HG03520 (cell line): ENCODE results near the gene PPP3CA.

Experiments
- ATAC-seq: cut with Tn5 transposase; IDR thresholded peaks from one replicate; pipeline ENCODE4 v1.9.1; 2021; ENCODE audit warnings: mild to moderate bottlenecking, moderate library complexity; ENCODE audit not compliant: unreplicated experiment

The PPP3CA gene

GRCh38 chr4:101289306-101289705 lies 58.0 kb downstream of the PPP3CA start:
- no peak for ATAC-seq

- ATAC-seq: no peak
Observed at GRCh38 chr4:101288365-101289145, 58.8 kb downstream of the PPP3CA start.

- no peak for ATAC-seq
Observed at GRCh38 chr4:101287324-101287723, 60.0 kb downstream of the PPP3CA start.

GRCh38 chr4:101286663-101287062 lies 60.7 kb downstream of the PPP3CA start:
- ATAC-seq: no peak

- no peak for ATAC-seq
Observed at GRCh38 chr4:101285985-101286384, 61.3 kb downstream of the PPP3CA start.

GRCh38 chr4:101284546-101284945 lies 62.8 kb downstream of the PPP3CA start:
- ATAC-seq: no peak

- no peak for ATAC-seq
Observed at GRCh38 chr4:101283434-101283833, 63.9 kb downstream of the PPP3CA start.

GRCh38 chr4:101282076-101282844 lies 65.1 kb downstream of the PPP3CA start:
- ATAC-seq: no peak

GRCh38 chr4:101280866-101281600 lies 66.3 kb downstream of the PPP3CA start:
- no peak for ATAC-seq

- ATAC-seq: no peak
Observed at GRCh38 chr4:101279377-101279871, 67.9 kb downstream of the PPP3CA start.

- no peak for ATAC-seq
Observed at GRCh38 chr4:101277671-101278070, 69.7 kb downstream of the PPP3CA start.

- ATAC-seq: no peak
Observed at GRCh38 chr4:101276661-101277060, 70.7 kb downstream of the PPP3CA start.

GRCh38 chr4:101274888-101275752 lies 72.2 kb downstream of the PPP3CA start:
- no peak for ATAC-seq

- no peak for ATAC-seq
Observed at GRCh38 chr4:101271516-101271915, 75.8 kb downstream of the PPP3CA start.

- ATAC-seq: no peak
Observed at GRCh38 chr4:101269682-101270081, 77.6 kb downstream of the PPP3CA start.

- no peak for ATAC-seq
Observed at GRCh38 chr4:101265816-101266172, 81.5 kb downstream of the PPP3CA start.

GRCh38 chr4:101264993-101265815 lies 82.1 kb downstream of the PPP3CA start:
- no peak for ATAC-seq

- ATAC-seq: no peak
Observed at GRCh38 chr4:101264512-101264911, 82.8 kb downstream of the PPP3CA start.

- no peak for ATAC-seq
Observed at GRCh38 chr4:101262683-101263082, 84.6 kb downstream of the PPP3CA start.

GRCh38 chr4:101259876-101260275 lies 87.5 kb downstream of the PPP3CA start:
- peak; percentile 95 for ATAC-seq
